GM12878 (cell line): ENCODE measurements around the gene CCDC88C.

ENCODE experiments used
- CEBPB ChIP-seq, 2 experiments: fragments of 150-350 bp in 1 of 2; IDR thresholded peaks; 2 replicates each; pipeline ENCODE4 v1.6.1; 2012 to 2014; ENCODE audit warnings: low read depth in 2 of 2, low read length in 2 of 2, borderline replicate concordance in 1 of 2, inconsistent platforms in 1 of 2
- FOS ChIP-seq: IDR thresholded peaks from 3 replicates; pipeline ENCODE4 v1.6.1; 2011; ENCODE audit warnings: borderline replicate concordance; ENCODE audit not compliant: insufficient read length; ENCODE audit errors: extremely low read depth
- MYC ChIP-seq: IDR thresholded peaks from 2 replicates; pipeline ENCODE4 v1.6.1; 2011; ENCODE audit warnings: mild to moderate bottlenecking, low read length, moderate library complexity, inconsistent platforms; ENCODE audit not compliant: insufficient read depth, insufficient replicate concordance, insufficient read length, severe bottlenecking
- SMC3 ChIP-seq: IDR thresholded peaks from 2 replicates; pipeline ENCODE4 v1.6.1; 2011; ENCODE audit warnings: low read length, improper control_type of control experiment, borderline replicate concordance
- SRF ChIP-seq, 2 experiments: IDR thresholded peaks; 2 replicates each; pipeline ENCODE4 v1.6.1; 2011; ENCODE audit warnings: low read depth in 2 of 2, low read length in 2 of 2, mild to moderate bottlenecking in 1 of 2, moderate library complexity in 1 of 2
- YY1 ChIP-seq: IDR thresholded peaks from 2 replicates; pipeline ENCODE4 v1.6.1; 2011; ENCODE audit warnings: low read depth, mild to moderate bottlenecking, low read length
- ZNF274 ChIP-seq: IDR thresholded peaks from one replicate; pipeline ENCODE4 v1.8.0; 2011; ENCODE audit not compliant: insufficient read length, insufficient read depth
- TF ChIP-seq, protein P1 (sequence below), 3 experiments: IDR thresholded peaks in 2 of 3; conservative IDR thresholded peaks in 1 of 3; 2 replicates each; pipeline ENCODE4 v1.5.1; 2011; ENCODE audit warnings: low read depth in 3 of 3, low read length in 3 of 3, mild to moderate bottlenecking in 3 of 3, control low read depth in 2 of 3, moderate library complexity in 2 of 3, inconsistent platforms in 1 of 3, mixed read lengths in 1 of 3; ENCODE audit not compliant: control insufficient read depth in 2 of 3, insufficient read depth in 1 of 3; ENCODE audit errors: extremely low read depth in 1 of 3
- TF ChIP-seq, protein P2 (sequence below): IDR thresholded peaks from 2 replicates; pipeline ENCODE4 v1.6.1; 2012; ENCODE audit warnings: low read depth, low read length, improper control_type of control experiment

GRCh38 chr14:91373591-91374254 lies 43.9 kb downstream of the CCDC88C start:
- TF ChIP-seq, protein P1, sequence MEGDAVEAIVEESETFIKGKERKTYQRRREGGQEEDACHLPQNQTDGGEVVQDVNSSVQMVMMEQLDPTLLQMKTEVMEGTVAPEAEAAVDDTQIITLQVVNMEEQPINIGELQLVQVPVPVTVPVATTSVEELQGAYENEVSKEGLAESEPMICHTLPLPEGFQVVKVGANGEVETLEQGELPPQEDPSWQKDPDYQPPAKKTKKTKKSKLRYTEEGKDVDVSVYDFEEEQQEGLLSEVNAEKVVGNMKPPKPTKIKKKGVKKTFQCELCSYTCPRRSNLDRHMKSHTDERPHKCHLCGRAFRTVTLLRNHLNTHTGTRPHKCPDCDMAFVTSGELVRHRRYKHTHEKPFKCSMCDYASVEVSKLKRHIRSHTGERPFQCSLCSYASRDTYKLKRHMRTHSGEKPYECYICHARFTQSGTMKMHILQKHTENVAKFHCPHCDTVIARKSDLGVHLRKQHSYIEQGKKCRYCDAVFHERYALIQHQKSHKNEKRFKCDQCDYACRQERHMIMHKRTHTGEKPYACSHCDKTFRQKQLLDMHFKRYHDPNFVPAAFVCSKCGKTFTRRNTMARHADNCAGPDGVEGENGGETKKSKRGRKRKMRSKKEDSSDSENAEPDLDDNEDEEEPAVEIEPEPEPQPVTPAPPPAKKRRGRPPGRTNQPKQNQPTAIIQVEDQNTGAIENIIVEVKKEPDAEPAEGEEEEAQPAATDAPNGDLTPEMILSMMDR (IDR thresholded peaks at IDR 0.05 in 2 of 3, conservative IDR thresholded peaks at IDR 0.05 in 1 of 3; ENCODE audit: control insufficient read depth in 2 of 3, extremely low read depth in 1 of 3, insufficient read depth in 1 of 3, low read depth in 3 of 3, low read length in 3 of 3): no peak
- peak; percentile 18; the same call in 1 of the 2 replicates for TF ChIP-seq SMC3
- TF ChIP-seq SRF (IDR thresholded peaks at IDR 0.05; ENCODE audit: low read depth in 2 of 2, low read length in 2 of 2): peak in 1 of 2 experiments; percentile 49; a peak in 1 of 4 replicates
- TF ChIP-seq CEBPB (IDR thresholded peaks at IDR 0.05; ENCODE audit: borderline replicate concordance in 1 of 2, low read depth in 2 of 2, low read length in 2 of 2): no peak
- TF ChIP-seq FOS: no peak
- TF ChIP-seq YY1: 0 out of 2 replicates have a peak, but pooled peaks have one; percentile 6
- TF ChIP-seq MYC: no peak
- TF ChIP-seq ZNF274: no peak
- TF ChIP-seq, protein P2, sequence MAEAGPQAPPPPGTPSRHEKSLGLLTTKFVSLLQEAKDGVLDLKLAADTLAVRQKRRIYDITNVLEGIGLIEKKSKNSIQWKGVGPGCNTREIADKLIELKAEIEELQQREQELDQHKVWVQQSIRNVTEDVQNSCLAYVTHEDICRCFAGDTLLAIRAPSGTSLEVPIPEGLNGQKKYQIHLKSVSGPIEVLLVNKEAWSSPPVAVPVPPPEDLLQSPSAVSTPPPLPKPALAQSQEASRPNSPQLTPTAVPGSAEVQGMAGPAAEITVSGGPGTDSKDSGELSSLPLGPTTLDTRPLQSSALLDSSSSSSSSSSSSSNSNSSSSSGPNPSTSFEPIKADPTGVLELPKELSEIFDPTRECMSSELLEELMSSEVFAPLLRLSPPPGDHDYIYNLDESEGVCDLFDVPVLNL: no peak
